Ovary (tissue), 3 donors: ENCODE measurements around the gene MAG.

Experiments
- EP300 ChIP-seq: sonication (generic); formaldehyde crosslinking; IDR thresholded peaks from one replicate; pipeline ENCODE4 v1.6.1; 2017; ENCODE audit warnings: antibody characterized with exemption
- POLR2A ChIP-seq: fragments of 450-650 bp; IDR thresholded peaks from one replicate; pipeline ENCODE4 v1.6.1; 2017; ENCODE audit warnings: antibody characterized with exemption, mild to moderate bottlenecking, moderate library complexity
- TF ChIP-seq, protein P1 (sequence below), 3 donors: fragments of 450-650 bp in 2 of 3; fragments of 200-600 bp in 1 of 3; IDR thresholded peaks; one replicate each; pipeline versions ENCODE4 v1.5.1 to v1.8.0; 2016 to 2022; ENCODE audit warnings: antibody characterized with exemption in 3 of 3, mild to moderate bottlenecking in 1 of 3
- donor health status: DM: no; HTN: no; CAD: no.

- TF ChIP-seq, protein P1, sequence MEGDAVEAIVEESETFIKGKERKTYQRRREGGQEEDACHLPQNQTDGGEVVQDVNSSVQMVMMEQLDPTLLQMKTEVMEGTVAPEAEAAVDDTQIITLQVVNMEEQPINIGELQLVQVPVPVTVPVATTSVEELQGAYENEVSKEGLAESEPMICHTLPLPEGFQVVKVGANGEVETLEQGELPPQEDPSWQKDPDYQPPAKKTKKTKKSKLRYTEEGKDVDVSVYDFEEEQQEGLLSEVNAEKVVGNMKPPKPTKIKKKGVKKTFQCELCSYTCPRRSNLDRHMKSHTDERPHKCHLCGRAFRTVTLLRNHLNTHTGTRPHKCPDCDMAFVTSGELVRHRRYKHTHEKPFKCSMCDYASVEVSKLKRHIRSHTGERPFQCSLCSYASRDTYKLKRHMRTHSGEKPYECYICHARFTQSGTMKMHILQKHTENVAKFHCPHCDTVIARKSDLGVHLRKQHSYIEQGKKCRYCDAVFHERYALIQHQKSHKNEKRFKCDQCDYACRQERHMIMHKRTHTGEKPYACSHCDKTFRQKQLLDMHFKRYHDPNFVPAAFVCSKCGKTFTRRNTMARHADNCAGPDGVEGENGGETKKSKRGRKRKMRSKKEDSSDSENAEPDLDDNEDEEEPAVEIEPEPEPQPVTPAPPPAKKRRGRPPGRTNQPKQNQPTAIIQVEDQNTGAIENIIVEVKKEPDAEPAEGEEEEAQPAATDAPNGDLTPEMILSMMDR (IDR thresholded peaks at IDR 0.05): no peak
- TF ChIP-seq POLR2A: no peak
- TF ChIP-seq EP300: no peak
These were observed at the start of gene MAG for GRCh38 chr19:35291916-35292315.
